ENCODE data around the gene EIF5A. TPM values are rescaled to one million over a fixed set of nuclear protein-coding genes. Genes with fewer than 3 reads are reported as not detected.

Gene EIF5A
- total RNA-seq, 1 donor from 2014 or later = 1,262 TPM

GRCh38 chr17:7323731-7324437 is 16.5 kb downstream of the EIF5A start:
- Mint-ChIP-seq H3K36me3 (ENCODE audit: low read depth) (peaks cover 21% of the 10 kb centered on the region), H3K9me3 (no peaks in the 10 kb centered on the region), H3K27ac (no peak overlapping the region), H3K27me3 (ENCODE audit: insufficient read depth) (no peaks in the 10 kb centered on the region), H3K4me3 (no peak overlapping the region), H3K4me1 (ENCODE audit: low read depth) (peaks cover 14% of the 10 kb centered on the region)
- intact Hi-C loops (cut with micrococcal nuclease) = loop anchor here (1.0 kb wide), 1 partner anchor 21 kb away; no protein-coding TSS in a partner anchor
- peak; percentile 62 for DNase-seq (ENCODE audit: low spot score)

GRCh38 chr17:7324438-7324779 is 17.0 kb downstream of the EIF5A start:
- intact Hi-C loops (cut with micrococcal nuclease) = loop anchor here (1.0 kb wide), 1 partner anchor 21 kb away; no protein-coding TSS in a partner anchor
- Mint-ChIP-seq H3K4me3 (no peak overlapping the region), H3K27ac (no peak overlapping the region), H3K36me3 (ENCODE audit: low read depth) (peaks cover 19% of the 10 kb centered on the region), H3K27me3 (ENCODE audit: insufficient read depth) (no peaks in the 10 kb centered on the region), H3K9me3 (no peaks in the 10 kb centered on the region), H3K4me1 (ENCODE audit: low read depth) (peaks cover 14% of the 10 kb centered on the region)
- no peak for DNase-seq (ENCODE audit: low spot score)

GRCh38 chr17:7325031-7325528 is 17.7 kb downstream of the EIF5A start:
- peaks cover 20% of the 10 kb centered on the region for H3K4me1 Mint-ChIP-seq (ENCODE audit: low read depth)
- H3K27me3 Mint-ChIP-seq (ENCODE audit: insufficient read depth) = no peaks in the 10 kb centered on the region
- H3K4me3 Mint-ChIP-seq = peak overlapping the region; percentile 33
- no peak overlapping the region for H3K27ac Mint-ChIP-seq
- H3K36me3 Mint-ChIP-seq (ENCODE audit: low read depth) = peaks cover 19% of the 10 kb centered on the region
- H3K9me3 Mint-ChIP-seq = no peaks in the 10 kb centered on the region
- intact Hi-C loops (cut with micrococcal nuclease) = no loop called here
- no peak for DNase-seq (ENCODE audit: low spot score)

GRCh38 chr17:7326186-7326585 is 18.8 kb downstream of the EIF5A start:
- Mint-ChIP-seq H3K4me3 (peak overlapping the region; percentile 15), H3K27ac (no peak overlapping the region), H3K9me3 (no peaks in the 10 kb centered on the region), H3K27me3 (ENCODE audit: insufficient read depth) (no peaks in the 10 kb centered on the region), H3K4me1 (ENCODE audit: low read depth) (peaks cover 28% of the 10 kb centered on the region), H3K36me3 (ENCODE audit: low read depth) (peaks cover 15% of the 10 kb centered on the region)
- no peak for DNase-seq (ENCODE audit: low spot score)
- intact Hi-C loops (cut with micrococcal nuclease) = no loop called here

GRCh38 chr17:7327056-7327455 is 19.6 kb downstream of the EIF5A start:
- H3K4me1 Mint-ChIP-seq (ENCODE audit: low read depth) = peaks cover 29% of the 10 kb centered on the region
- no peak overlapping the region for H3K4me3 Mint-ChIP-seq
- intact Hi-C loops (cut with micrococcal nuclease) = no loop called here
- peaks cover 7% of the 10 kb centered on the region for H3K36me3 Mint-ChIP-seq (ENCODE audit: low read depth)
- no peak for DNase-seq (ENCODE audit: low spot score)
- no peak overlapping the region for H3K27ac Mint-ChIP-seq
- no peaks in the 10 kb centered on the region for H3K27me3 Mint-ChIP-seq (ENCODE audit: insufficient read depth)
- no peaks in the 10 kb centered on the region for H3K9me3 Mint-ChIP-seq

- Mint-ChIP-seq H3K9me3 (no peaks in the 10 kb centered on the region), H3K4me1 (ENCODE audit: low read depth) (peaks cover 33% of the 10 kb centered on the region), H3K4me3 (peak overlapping the region; percentile 57), H3K36me3 (ENCODE audit: low read depth) (peaks cover 3% of the 10 kb centered on the region), H3K27me3 (ENCODE audit: insufficient read depth) (no peaks in the 10 kb centered on the region), H3K27ac (no peak overlapping the region)
- no peak for DNase-seq (ENCODE audit: low spot score)
- intact Hi-C loops (cut with micrococcal nuclease) = no loop called here
These were observed 20.1 kb downstream of the EIF5A start for GRCh38 chr17:7327501-7327900.

GRCh38 chr17:7328009-7328408 is 20.6 kb downstream of the EIF5A start:
- Mint-ChIP-seq H3K4me3 (peak overlapping the region; percentile 97), H3K9me3 (no peaks in the 10 kb centered on the region), H3K36me3 (ENCODE audit: low read depth) (peaks cover 3% of the 10 kb centered on the region), H3K27ac (peak overlapping the region; percentile 62), H3K27me3 (ENCODE audit: insufficient read depth) (no peaks in the 10 kb centered on the region), H3K4me1 (ENCODE audit: low read depth) (peaks cover 38% of the 10 kb centered on the region)
- no peak for DNase-seq (ENCODE audit: low spot score)
- intact Hi-C loops (cut with micrococcal nuclease) = loop anchor here (2.0 kb wide), 1 partner anchor 67 kb away; the partner anchor contains the start of gene PLSCR3

GRCh38 chr17:7328840-7329373 is 21.5 kb downstream of the EIF5A start, which contains the start of gene NEURL4:
TSS of gene NEURL4 (minus strand) at chr17:7329335. CDS start at chr17:7329312, 23 bp downstream.
- intact Hi-C loops (cut with micrococcal nuclease) = loop anchor here (1.0 to 2.0 kb wide), 10 partner anchors 8 to 357 kb away; partner anchors contain the start of genes EIF5A, GPS2, PLSCR3 and POLR2A
- H3K27ac Mint-ChIP-seq = peak within 1 kb of the TSS; percentile 94
- no peaks in the 10 kb centered on the region for H3K36me3 Mint-ChIP-seq (ENCODE audit: low read depth)
- no peaks in the 10 kb centered on the region for H3K27me3 Mint-ChIP-seq (ENCODE audit: insufficient read depth)
- DNase-seq (ENCODE audit: low spot score) = no peak
- peak within 1 kb of the TSS; percentile 97 for H3K4me3 Mint-ChIP-seq
- peaks cover 38% of the 10 kb centered on the region for H3K4me1 Mint-ChIP-seq (ENCODE audit: low read depth)
- no peaks in the 10 kb centered on the region for H3K9me3 Mint-ChIP-seq

GRCh38 chr17:7329374-7329996 is 22.1 kb downstream of the EIF5A start:
- no peaks in the 10 kb centered on the region for H3K9me3 Mint-ChIP-seq
- peaks cover 38% of the 10 kb centered on the region for H3K4me1 Mint-ChIP-seq (ENCODE audit: low read depth)
- H3K27me3 Mint-ChIP-seq (ENCODE audit: insufficient read depth) = no peaks in the 10 kb centered on the region
- peak overlapping the region; percentile 94 for H3K27ac Mint-ChIP-seq
- intact Hi-C loops (cut with micrococcal nuclease) = loop anchor here (1.0 to 2.0 kb wide), 10 partner anchors 8 to 357 kb away; partner anchors contain the start of genes EIF5A, GPS2, PLSCR3 and POLR2A
- no peaks in the 10 kb centered on the region for H3K36me3 Mint-ChIP-seq (ENCODE audit: low read depth)
- DNase-seq (ENCODE audit: low spot score) = peak; percentile 94
- H3K4me3 Mint-ChIP-seq = peak overlapping the region; percentile 93

GRCh38 chr17:7329997-7330637 is 22.7 kb downstream of the EIF5A start:
- Mint-ChIP-seq H3K36me3 (ENCODE audit: low read depth) (no peaks in the 10 kb centered on the region), H3K27ac (peak overlapping the region; percentile 94), H3K9me3 (no peaks in the 10 kb centered on the region), H3K4me1 (ENCODE audit: low read depth) (peaks cover 41% of the 10 kb centered on the region), H3K4me3 (peak overlapping the region; percentile 93), H3K27me3 (ENCODE audit: insufficient read depth) (no peaks in the 10 kb centered on the region)
- intact Hi-C loops (cut with micrococcal nuclease) = loop anchor here (1.0 to 2.0 kb wide), 10 partner anchors 7 to 356 kb away; partner anchors contain the start of genes EIF5A, GPS2, PLSCR3 and POLR2A
- DNase-seq (ENCODE audit: low spot score) = peak; percentile 76

GRCh38 chr17:7330638-7331015 is 23.2 kb downstream of the EIF5A start:
- no peaks in the 10 kb centered on the region for H3K27me3 Mint-ChIP-seq (ENCODE audit: insufficient read depth)
- H3K4me1 Mint-ChIP-seq (ENCODE audit: low read depth) = peaks cover 46% of the 10 kb centered on the region
- peak overlapping the region; percentile 93 for H3K4me3 Mint-ChIP-seq
- intact Hi-C loops (cut with micrococcal nuclease) = no loop called here
- peak overlapping the region; percentile 40 for H3K27ac Mint-ChIP-seq
- no peaks in the 10 kb centered on the region for H3K9me3 Mint-ChIP-seq
- no peaks in the 10 kb centered on the region for H3K36me3 Mint-ChIP-seq (ENCODE audit: low read depth)
- DNase-seq (ENCODE audit: low spot score) = no peak

- H3K9me3 Mint-ChIP-seq = no peaks in the 10 kb centered on the region
- peaks cover 57% of the 10 kb centered on the region for H3K4me1 Mint-ChIP-seq (ENCODE audit: low read depth)
- peak overlapping the region; percentile 80 for H3K27ac Mint-ChIP-seq
- no peaks in the 10 kb centered on the region for H3K27me3 Mint-ChIP-seq (ENCODE audit: insufficient read depth)
- peak overlapping the region; percentile 69 for H3K4me3 Mint-ChIP-seq
- intact Hi-C loops (cut with micrococcal nuclease) = no loop called here
- no peak for DNase-seq (ENCODE audit: low spot score)
- H3K36me3 Mint-ChIP-seq (ENCODE audit: low read depth) = peaks cover 4% of the 10 kb centered on the region
These were observed 24.7 kb downstream of the EIF5A start for GRCh38 chr17:7332111-7332510.
